HepG2 (cell line): ENCODE results near the gene MYADML2. TPM values are rescaled to one million over a fixed set of nuclear protein-coding genes. Genes with fewer than 3 reads are reported as not detected.
A peak's percentile ranks its signal among the peaks of the same experiment; 100 is the strongest.

Source experiments
- ATAC-seq: fragments of 200-7000 bp; cut with Tn5 transposase; 3 replicates; pipeline ENCODE4 v1.9.1; 2020; ENCODE audit warnings: mild to moderate bottlenecking, moderate library complexity
- BruUV-seq: library from RNA; stranded (reverse); fragments of 400-500 nt; replicated peaks from 2 replicates; lab custom pipeline; 2021; lab: Mats Ljungman, UMichigan
- CTCF ChIA-PET: fragments of 300-600 bp; formaldehyde crosslinking; extraction: SDS; loops from one replicate; lab custom pipeline; 2021; ENCODE audit warnings: low total read pairs, inconsistent platforms, low intra/inter-chr PET ratio; lab: Yijun Ruan, JAX
- POLR2A ChIA-PET: fragments of 350-600 bp; sonication (Branson Sonifier 250); formaldehyde crosslinking; loops from one replicate; lab custom pipeline; 2020; ENCODE audit warnings: antibody characterized with exemption, inconsistent platforms; lab: Yijun Ruan, JAX
- DNase-seq: peaks from one replicate; pipeline ENCODE4 v3.0.0-alpha.2; 2015; ENCODE audit warnings: low spot score
- FAIRE-seq: peaks from 3 replicates; lab custom pipeline; 2011; peaks lifted over from hg19 to GRCh38; lab: Jason Lieb, UNC
- H2AFZ ChIP-seq: one replicate; pipeline ENCODE4 v1.6.1; 2011; ENCODE audit warnings: low read length, inconsistent platforms
- H3K27ac ChIP-seq: fragments of 300-600 bp; 3 replicates; pipeline ENCODE4 v1.8.0; 2011; ENCODE audit warnings: mixed run types, mild to moderate bottlenecking, mixed read lengths, low read length, inconsistent platforms; ENCODE audit not compliant: insufficient read depth; ENCODE audit errors: extremely low read length
- H3K27me3 ChIP-seq, 2 experiments: fragments of 200-600 bp in 1 of 2; 2 replicates in 1 of 2; 3 replicates in 1 of 2; pipeline versions ENCODE4 v1.6.0 to v1.8.0; 2011; ENCODE audit warnings: low read length in 2 of 2, mild to moderate bottlenecking in 2 of 2, moderate library complexity in 2 of 2, inconsistent platforms in 1 of 2; ENCODE audit not compliant: insufficient read depth in 2 of 2, control insufficient read depth in 1 of 2
- H3K36me3 ChIP-seq, 2 experiments: fragments of 200-600 bp in 1 of 2; replicated peaks in 1 of 2; 2 replicates in 1 of 2; 3 replicates in 1 of 2; pipeline versions ENCODE4 v1.5.1 to v1.8.0; 2011; ENCODE audit warnings: low read length in 2 of 2, inconsistent platforms in 1 of 2; ENCODE audit not compliant: insufficient read depth in 2 of 2, control insufficient read depth in 1 of 2
- H3K4me1 ChIP-seq: 2 replicates; pipeline ENCODE4 v1.5.1; 2012; ENCODE audit warnings: low read length, inconsistent platforms; ENCODE audit not compliant: insufficient read depth
- H3K4me2 ChIP-seq: 2 replicates; pipeline ENCODE4 v1.6.0; 2011; ENCODE audit warnings: low read depth, low read length, inconsistent platforms
- H3K4me3 ChIP-seq, 3 experiments: fragments of 200-600 bp in 1 of 3; sonication (generic), shearing (Covaris generic) in 1 of 3; replicated peaks in 1 of 3; 2 replicates each; pipeline ENCODE4 v1.5.1; 2011 to 2016; ENCODE audit warnings: low read length in 3 of 3, inconsistent platforms in 2 of 3, low read depth in 2 of 3, mild to moderate bottlenecking in 2 of 3, control low read depth in 1 of 3, mixed read lengths in 1 of 3; ENCODE audit not compliant: insufficient read depth in 1 of 3
- H3K79me2 ChIP-seq: one replicate; pipeline ENCODE4 v1.6.1; 2011; ENCODE audit warnings: low read length, inconsistent platforms; ENCODE audit not compliant: insufficient read depth
- H3K9ac ChIP-seq: 2 replicates; pipeline ENCODE4 v1.6.0; 2011; ENCODE audit warnings: mild to moderate bottlenecking, low read depth, low read length, inconsistent platforms; ENCODE audit not compliant: insufficient read depth
- H3K9me3 ChIP-seq: 2 replicates; pipeline ENCODE4 v1.5.1; 2012; ENCODE audit warnings: mild to moderate bottlenecking, low read length
- H4K20me1 ChIP-seq: 2 replicates; pipeline ENCODE4 v1.6.0; 2011; ENCODE audit warnings: inconsistent platforms, mild to moderate bottlenecking, low read length, moderate library complexity; ENCODE audit not compliant: insufficient read depth
- AGO2 ChIP-seq: fragments of 200-400 bp; formaldehyde crosslinking; optimal IDR thresholded peaks from 2 replicates; pipeline ENCODE3; 2017; ENCODE audit warnings: mild to moderate bottlenecking, low read depth, low read length, moderate library complexity
- ASH2L ChIP-seq: fragments of 300-600, 200-600 bp; sonication (generic); IDR thresholded peaks from 2 replicates; pipeline ENCODE4 v1.7.0; 2017; ENCODE audit warnings: low read depth, mild to moderate bottlenecking, moderate library complexity, mixed read lengths, low read length; ENCODE audit not compliant: insufficient read length
- CEBPG ChIP-seq: IDR thresholded peaks from 2 replicates; pipeline ENCODE4 v1.6.1; 2016
- EED ChIP-seq: sonication (generic); formaldehyde crosslinking; IDR thresholded peaks from 2 replicates; pipeline ENCODE4 v1.5.0; 2020; ENCODE audit warnings: mild to moderate bottlenecking, missing genetic modification reagents
- ESRRA ChIP-seq: sonication (generic); formaldehyde crosslinking; IDR thresholded peaks from 2 replicates; pipeline ENCODE4 v1.5.1; 2020; ENCODE audit warnings: mild to moderate bottlenecking, low read depth, missing genetic modification reagents
- HOXA9 ChIP-seq: sonication (generic); formaldehyde crosslinking; IDR thresholded peaks from 2 replicates; pipeline ENCODE4 v1.8.1; 2022; ENCODE audit warnings: missing genetic modification reagents, mild to moderate bottlenecking, moderate library complexity, borderline replicate concordance
- KDM6A ChIP-seq: IDR thresholded peaks from 2 replicates; pipeline ENCODE4 v1.6.1; 2016; ENCODE audit warnings: low read depth
- MXD4 ChIP-seq: IDR thresholded peaks from 2 replicates; pipeline ENCODE4 v1.6.1; 2016; ENCODE audit warnings: mild to moderate bottlenecking, missing biosample characterization, missing genetic modification reagents
- RAD21 ChIP-seq: fragments of 450-650 bp; formaldehyde crosslinking; IDR thresholded peaks from 2 replicates; pipeline ENCODE4 v1.5.0; 2020; ENCODE audit warnings: mild to moderate bottlenecking
- RBM22 ChIP-seq: fragments of 200-400 bp; formaldehyde crosslinking; optimal IDR thresholded peaks from 2 replicates; pipeline ENCODE3; 2017; ENCODE audit warnings: mild to moderate bottlenecking, low read length, moderate library complexity
- SRY ChIP-seq: sonication (generic); formaldehyde crosslinking; IDR thresholded peaks from 2 replicates; pipeline ENCODE4 v1.8.0; 2022; ENCODE audit warnings: mild to moderate bottlenecking, missing genetic modification reagents
- STAT5B ChIP-seq: sonication (generic); formaldehyde crosslinking; IDR thresholded peaks from 2 replicates; pipeline ENCODE4 v1.4.0; 2020; ENCODE audit warnings: missing genetic modification reagents
- ZNF720 ChIP-seq: sonication (generic); formaldehyde crosslinking; IDR thresholded peaks from 2 replicates; pipeline ENCODE4 v1.4.0; 2020; ENCODE audit warnings: missing genetic modification reagents
- ZNF737 ChIP-seq: sonication (generic); formaldehyde crosslinking; IDR thresholded peaks from 2 replicates; pipeline ENCODE4 v1.5.0; 2020; ENCODE audit warnings: missing genetic modification reagents, mild to moderate bottlenecking, borderline replicate concordance
- ZNF75D ChIP-seq: sonication (generic); formaldehyde crosslinking; IDR thresholded peaks from 2 replicates; pipeline ENCODE4 v1.8.1; 2023; ENCODE audit warnings: missing genetic modification reagents, mild to moderate bottlenecking, borderline replicate concordance
- ZUFSP ChIP-seq: sonication (generic); formaldehyde crosslinking; IDR thresholded peaks from 2 replicates; pipeline ENCODE4 v1.9.0; 2021; ENCODE audit warnings: missing genetic modification reagents, mild to moderate bottlenecking, borderline replicate concordance
- WGBS: methylation state at CpG from one replicate; pipeline ENCODE4 v1.1.6; 2017; ENCODE audit warnings: low lambda C conversion rate; 5-methylcytosine and 5-hydroxymethylcytosine counted together
- in situ Hi-C: cut with HindIII; loops from 2 replicates; pipeline ENCODE4 v1.10.0; 2017; ENCODE audit warnings: low pct_unique_long_range_greater_than_20kb; ENCODE audit not compliant: extremely low pct_ligation_motif_present
- intact Hi-C: fragments of 100-400 bp; cut with micrococcal nuclease; formaldehyde crosslinking; loops from one replicate; pipeline ENCODE4 v1.10.0; 2022; ENCODE audit not compliant: unreplicated experiment
- polyA plus RNA-seq, 8 experiments: library from polyadenylated mRNA; depleted of rRNA in 3 of 8; stranded (reverse) in 7 of 8; unstranded in 1 of 8; fragments of >200 nt; fragmentation: Illumina TruSeq in 4 of 8; extraction: Trizol in 4 of 8; gene quantifications; 2 replicates each; pipeline versions ENCODE4 v1.2.1 to v1.2.3, GENCODE V29; 2011 to 2016; ENCODE audit warnings: low read depth in 4 of 8, missing spikeins in 1 of 8, mixed read lengths in 1 of 8; ENCODE audit not compliant: insufficient read depth in 1 of 8
- total RNA-seq, 5 experiments: library from RNA; depleted of rRNA; stranded (reverse); fragments of >200 nt; fragmentation: Illumina TruSeq; extraction: Trizol; gene quantifications; 2 replicates each; pipeline ENCODE4 v1.2.3, GENCODE V29; 2016; ENCODE audit warnings: low read depth in 1 of 5
- TF ChIP-seq, protein P1 (sequence below): sonication (generic); formaldehyde crosslinking; IDR thresholded peaks from 2 replicates; pipeline ENCODE4 v1.4.0; 2020; ENCODE audit warnings: missing genetic modification reagents, borderline replicate concordance

The MYADML2 gene
- total and polyA plus RNA-seq, 2 of the 13 experiments (the other 11 are each of a cell fraction or from before 2014, with no cell fraction given) = not detected

GRCh38 chr17:81918832-81919545, 28.0 kb downstream of the MYADML2 start:
- peaks cover 35% of the 10 kb centered on the region for H3K4me1 ChIP-seq
- H3K36me3 ChIP-seq = peaks cover 40 to 50% of the 10 kb centered on the region in 2 experiments
- H4K20me1 ChIP-seq = peaks cover 7% of the 10 kb centered on the region; the same call in 1 of the 2 replicates
- TF ChIP-seq ZNF75D (CRISPR knock-in tag) (no peak), CEBPG (no peak), RAD21 (CRISPR knock-in tag) (no peak), ESRRA (CRISPR knock-in tag) (no peak), AGO2 (no peak), MXD4 (CRISPR knock-in tag) (no peak), RBM22 (no peak), HOXA9 (no peak), STAT5B (CRISPR knock-in tag) (no peak), KDM6A (CRISPR knock-in tag) (no peak), SRY (CRISPR knock-in tag) (no peak), ASH2L (no peak), ZNF720 (CRISPR knock-in tag) (no peak), ZNF737 (no peak), EED (CRISPR knock-in tag) (no peak), ZUFSP (CRISPR knock-in tag) (no peak)
- TF ChIP-seq, protein P1, sequence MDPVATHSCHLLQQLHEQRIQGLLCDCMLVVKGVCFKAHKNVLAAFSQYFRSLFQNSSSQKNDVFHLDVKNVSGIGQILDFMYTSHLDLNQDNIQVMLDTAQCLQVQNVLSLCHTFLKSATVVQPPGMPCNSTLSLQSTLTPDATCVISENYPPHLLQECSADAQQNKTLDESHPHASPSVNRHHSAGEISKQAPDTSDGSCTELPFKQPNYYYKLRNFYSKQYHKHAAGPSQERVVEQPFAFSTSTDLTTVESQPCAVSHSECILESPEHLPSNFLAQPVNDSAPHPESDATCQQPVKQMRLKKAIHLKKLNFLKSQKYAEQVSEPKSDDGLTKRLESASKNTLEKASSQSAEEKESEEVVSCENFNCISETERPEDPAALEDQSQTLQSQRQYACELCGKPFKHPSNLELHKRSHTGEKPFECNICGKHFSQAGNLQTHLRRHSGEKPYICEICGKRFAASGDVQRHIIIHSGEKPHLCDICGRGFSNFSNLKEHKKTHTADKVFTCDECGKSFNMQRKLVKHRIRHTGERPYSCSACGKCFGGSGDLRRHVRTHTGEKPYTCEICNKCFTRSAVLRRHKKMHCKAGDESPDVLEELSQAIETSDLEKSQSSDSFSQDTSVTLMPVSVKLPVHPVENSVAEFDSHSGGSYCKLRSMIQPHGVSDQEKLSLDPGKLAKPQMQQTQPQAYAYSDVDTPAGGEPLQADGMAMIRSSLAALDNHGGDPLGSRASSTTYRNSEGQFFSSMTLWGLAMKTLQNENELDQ (CRISPR knock-in tag) = no peak
- peaks cover 57% of the 10 kb centered on the region for H3K79me2 ChIP-seq
- intact Hi-C loops = no loop called here
- no peak overlapping the region for H3K9ac ChIP-seq
- no peak for DNase-seq
- CTCF ChIA-PET = no interaction called here
- POLR2A ChIA-PET = no interaction called here
- in situ Hi-C loops = no loop called here
- 94% methylated on average over 15 of the region's 15 CpGs for WGBS
- ATAC-seq = peak; percentile 13
- no peak overlapping the region for H3K4me3 ChIP-seq
- H2AFZ ChIP-seq = no peak overlapping the region
- no peaks in the 10 kb centered on the region for H3K9me3 ChIP-seq
- no peaks in the 10 kb centered on the region for H3K27me3 ChIP-seq
- H3K27ac ChIP-seq = no peak overlapping the region
- FAIRE-seq = no peak
- H3K4me2 ChIP-seq = peak overlapping the region; percentile 83; the same call in 1 of the 2 replicates
- BruUV-seq = no TSS peak
